Activated naive CD8-positive, alpha-beta T cell treated with anti-CD3 and anti-CD28 coated beads for 36 hours (primary cell): ENCODE data around the gene LRIG1. TPM values are rescaled to one million over a fixed set of nuclear protein-coding genes. Genes with fewer than 3 reads are reported as not detected.

Experiments used
- DNase-seq: peaks from one replicate; pipeline ENCODE4 v3.0.0; 2021
- H3K27ac Mint-ChIP-seq: one replicate; pipeline ENCODE4 v1.8.0; 2022; ENCODE audit warnings: mild to moderate bottlenecking, moderate library complexity, mixed read lengths
- H3K27me3 Mint-ChIP-seq: one replicate; pipeline ENCODE4 v1.8.0; 2022; ENCODE audit warnings: mild to moderate bottlenecking, mixed read lengths
- H3K36me3 Mint-ChIP-seq: one replicate; pipeline ENCODE4 v1.8.0; 2021; ENCODE audit warnings: mild to moderate bottlenecking, mixed read lengths
- H3K4me1 Mint-ChIP-seq: one replicate; pipeline ENCODE4 v1.8.0; 2021; ENCODE audit warnings: mixed read lengths
- H3K4me3 Mint-ChIP-seq: one replicate; pipeline ENCODE4 v1.8.0; 2022; ENCODE audit warnings: mild to moderate bottlenecking, moderate library complexity, mixed read lengths
- H3K9me3 Mint-ChIP-seq: one replicate; pipeline ENCODE4 v1.8.0; 2022; ENCODE audit warnings: mixed read lengths
- total RNA-seq, 2 experiments: library from RNA; stranded (reverse); gene quantifications; one replicate each; pipeline ENCODE4 v1.2.3, GENCODE V29; 2021

Gene LRIG1
- total RNA-seq, 2 experiments from 2014 or later: 8.2 to 8.5 TPM

GRCh38 chr3:66363148-66363547, 137.7 kb downstream of the LRIG1 start:
- no peaks in the 10 kb centered on the region for H3K27me3 Mint-ChIP-seq
- no peak overlapping the region for H3K4me3 Mint-ChIP-seq
- no peak overlapping the region for H3K27ac Mint-ChIP-seq
- peaks cover 7% of the 10 kb centered on the region for H3K36me3 Mint-ChIP-seq
- no peaks in the 10 kb centered on the region for H3K4me1 Mint-ChIP-seq
- no peak for DNase-seq
- H3K9me3 Mint-ChIP-seq: no peaks in the 10 kb centered on the region

GRCh38 chr3:66362541-66362941, 138.3 kb downstream of the LRIG1 start:
- Mint-ChIP-seq H3K4me1 (no peaks in the 10 kb centered on the region), H3K9me3 (no peaks in the 10 kb centered on the region), H3K4me3 (no peak overlapping the region), H3K36me3 (peaks cover 7% of the 10 kb centered on the region), H3K27ac (no peak overlapping the region), H3K27me3 (no peaks in the 10 kb centered on the region)
- no peak for DNase-seq

- no peak for DNase-seq
- H3K27ac Mint-ChIP-seq: no peak overlapping the region
- peaks cover 7% of the 10 kb centered on the region for H3K36me3 Mint-ChIP-seq
Observed at GRCh38 chr3:66361356-66361755, 139.5 kb downstream of the LRIG1 start.

GRCh38 chr3:66355997-66356396, 144.8 kb downstream of the LRIG1 start:
- Mint-ChIP-seq H3K27ac (no peak overlapping the region), H3K4me3 (no peak overlapping the region), H3K9me3 (no peaks in the 10 kb centered on the region), H3K36me3 (peaks cover 17% of the 10 kb centered on the region), H3K4me1 (peaks cover 4% of the 10 kb centered on the region), H3K27me3 (no peaks in the 10 kb centered on the region)
- no peak for DNase-seq

More at GRCh38 chr3:66361356-66361755, 139.5 kb downstream of the LRIG1 start:
- no peaks in the 10 kb centered on the region for H3K27me3 Mint-ChIP-seq
- no peak overlapping the region for H3K4me3 Mint-ChIP-seq
- no peaks in the 10 kb centered on the region for H3K4me1 Mint-ChIP-seq
- no peaks in the 10 kb centered on the region for H3K9me3 Mint-ChIP-seq

GRCh38 chr3:66355394-66355793, 145.4 kb downstream of the LRIG1 start:
- Mint-ChIP-seq H3K9me3 (no peaks in the 10 kb centered on the region), H3K36me3 (peaks cover 21% of the 10 kb centered on the region), H3K27me3 (no peaks in the 10 kb centered on the region), H3K4me3 (no peak overlapping the region), H3K27ac (no peak overlapping the region), H3K4me1 (peaks cover 4% of the 10 kb centered on the region)
- DNase-seq: no peak

- Mint-ChIP-seq H3K4me3 (no peak overlapping the region), H3K27me3 (no peaks in the 10 kb centered on the region), H3K4me1 (peaks cover 4% of the 10 kb centered on the region), H3K27ac (no peak overlapping the region), H3K9me3 (no peaks in the 10 kb centered on the region), H3K36me3 (peaks cover 22% of the 10 kb centered on the region)
- no peak for DNase-seq
Observed at GRCh38 chr3:66354001-66354400, 146.8 kb downstream of the LRIG1 start.

- H3K27ac Mint-ChIP-seq: no peak overlapping the region
- no peak for DNase-seq
- H3K27me3 Mint-ChIP-seq: no peaks in the 10 kb centered on the region
- peaks cover 22% of the 10 kb centered on the region for H3K36me3 Mint-ChIP-seq
- H3K9me3 Mint-ChIP-seq: no peaks in the 10 kb centered on the region
- H3K4me1 Mint-ChIP-seq: peaks cover 4% of the 10 kb centered on the region
- H3K4me3 Mint-ChIP-seq: no peak overlapping the region
Observed at GRCh38 chr3:66353530-66353929, 147.3 kb downstream of the LRIG1 start.

- no peak for DNase-seq
- H3K27me3 Mint-ChIP-seq: no peaks in the 10 kb centered on the region
- no peaks in the 10 kb centered on the region for H3K9me3 Mint-ChIP-seq
- H3K4me1 Mint-ChIP-seq: peaks cover 4% of the 10 kb centered on the region
- no peak overlapping the region for H3K27ac Mint-ChIP-seq
- H3K36me3 Mint-ChIP-seq: peaks cover 22% of the 10 kb centered on the region
- H3K4me3 Mint-ChIP-seq: no peak overlapping the region
Observed at GRCh38 chr3:66353039-66353438, 147.8 kb downstream of the LRIG1 start.

GRCh38 chr3:66350601-66351000, 150.2 kb downstream of the LRIG1 start:
- Mint-ChIP-seq H3K4me3 (no peak overlapping the region), H3K27me3 (no peaks in the 10 kb centered on the region), H3K36me3 (peaks cover 40% of the 10 kb centered on the region), H3K4me1 (peaks cover 2% of the 10 kb centered on the region), H3K27ac (no peak overlapping the region), H3K9me3 (no peaks in the 10 kb centered on the region)
- no peak for DNase-seq

- Mint-ChIP-seq H3K4me1 (no peaks in the 10 kb centered on the region), H3K4me3 (no peak overlapping the region), H3K36me3 (peaks cover 34% of the 10 kb centered on the region), H3K27ac (no peak overlapping the region), H3K9me3 (no peaks in the 10 kb centered on the region), H3K27me3 (no peaks in the 10 kb centered on the region)
- DNase-seq: no peak
Observed at GRCh38 chr3:66348704-66349103, 152.1 kb downstream of the LRIG1 start.

- H3K27ac Mint-ChIP-seq: no peak overlapping the region
Observed at GRCh38 chr3:66344848-66345578, 155.8 kb downstream of the LRIG1 start.

GRCh38 chr3:66344391-66344811, 156.4 kb downstream of the LRIG1 start:
- DNase-seq: no peak
- Mint-ChIP-seq H3K27me3 (no peaks in the 10 kb centered on the region), H3K36me3 (peaks cover 22% of the 10 kb centered on the region), H3K27ac (no peak overlapping the region), H3K4me1 (peaks cover 2% of the 10 kb centered on the region), H3K9me3 (no peaks in the 10 kb centered on the region), H3K4me3 (no peak overlapping the region)

More at GRCh38 chr3:66344848-66345578, 155.8 kb downstream of the LRIG1 start:
- H3K27me3 Mint-ChIP-seq: no peaks in the 10 kb centered on the region
- DNase-seq: no peak
- H3K9me3 Mint-ChIP-seq: no peaks in the 10 kb centered on the region
- no peak overlapping the region for H3K4me3 Mint-ChIP-seq
- H3K36me3 Mint-ChIP-seq: peaks cover 22% of the 10 kb centered on the region
- peaks cover 2% of the 10 kb centered on the region for H3K4me1 Mint-ChIP-seq

GRCh38 chr3:66342717-66343356, 158.0 kb downstream of the LRIG1 start:
- H3K4me3 Mint-ChIP-seq: no peak overlapping the region
- peaks cover 2% of the 10 kb centered on the region for H3K4me1 Mint-ChIP-seq
- H3K27ac Mint-ChIP-seq: no peak overlapping the region
- peaks cover 19% of the 10 kb centered on the region for H3K36me3 Mint-ChIP-seq
- H3K27me3 Mint-ChIP-seq: no peaks in the 10 kb centered on the region
- DNase-seq: no peak
- no peaks in the 10 kb centered on the region for H3K9me3 Mint-ChIP-seq

GRCh38 chr3:66338927-66339326, 161.9 kb downstream of the LRIG1 start:
- Mint-ChIP-seq H3K27me3 (no peaks in the 10 kb centered on the region), H3K4me3 (no peak overlapping the region), H3K27ac (no peak overlapping the region), H3K36me3 (peaks cover 4% of the 10 kb centered on the region), H3K9me3 (no peaks in the 10 kb centered on the region), H3K4me1 (peaks cover 9% of the 10 kb centered on the region)
- no peak for DNase-seq

- no peaks in the 10 kb centered on the region for H3K27me3 Mint-ChIP-seq
- H3K27ac Mint-ChIP-seq: no peak overlapping the region
- H3K36me3 Mint-ChIP-seq: peaks cover 13% of the 10 kb centered on the region
- no peak overlapping the region for H3K4me3 Mint-ChIP-seq
- DNase-seq: no peak
- H3K9me3 Mint-ChIP-seq: no peaks in the 10 kb centered on the region
- H3K4me1 Mint-ChIP-seq: peaks cover 17% of the 10 kb centered on the region
Observed at GRCh38 chr3:66336333-66336766, 164.5 kb downstream of the LRIG1 start.

GRCh38 chr3:66335671-66336070, 165.2 kb downstream of the LRIG1 start:
- Mint-ChIP-seq H3K9me3 (no peaks in the 10 kb centered on the region), H3K27ac (no peak overlapping the region), H3K4me1 (peaks cover 17% of the 10 kb centered on the region), H3K27me3 (no peaks in the 10 kb centered on the region), H3K36me3 (peaks cover 13% of the 10 kb centered on the region), H3K4me3 (no peak overlapping the region)
- no peak for DNase-seq
